Measurements from ENCODE around the gene NAPG. TPM values are rescaled to one million over a fixed set of nuclear protein-coding genes. Genes with fewer than 3 reads are reported as not detected.

Gene NAPG
- total and polyA plus RNA-seq, 10 of the 15 experiments (the other 5 are each of a cell fraction or from before 2014, with no cell fraction given) = 20.5 to 34.8 (median 24.0) TPM

- TF ChIP-seq MLLT1 (IDR thresholded peaks at IDR 0.05) = no peak
- no peak for TF ChIP-seq POU2F2 (IDR thresholded peaks at IDR 0.05; ENCODE audit: borderline replicate concordance, low read depth, low read length)
- TF ChIP-seq DPF2 (IDR thresholded peaks at IDR 0.05) = no peak
- no peak for TF ChIP-seq CREM (IDR thresholded peaks at IDR 0.05; ENCODE audit: low read depth)
- no peak for TF ChIP-seq PAX5 (IDR thresholded peaks at IDR 0.05; ENCODE audit: borderline replicate concordance, low read depth, low read length)
- TF ChIP-seq CBFB (IDR thresholded peaks at IDR 0.05; ENCODE audit: low read depth) = no peak
- no peak for TF ChIP-seq ESRRA (IDR thresholded peaks at IDR 0.05; ENCODE audit: low read length)
Measured at GRCh38 chr18:10523544-10523943, 2.3 kb upstream of the NAPG start (continued).

GRCh38 chr18:10524507-10525370 lies 1.1 kb upstream of the NAPG start:
- Histone ChIP-seq H3K27me3 (replicated peaks in 1 of 2; ENCODE audit: control insufficient read depth in 2 of 2, insufficient read depth in 2 of 2, low read length in 1 of 2) (no peaks in the 10 kb centered on the region), H3K9me3 (replicated peaks; ENCODE audit: control insufficient read depth, insufficient read depth, low read length) (no peaks in the 10 kb centered on the region), H2AFZ (ENCODE audit: control insufficient read depth, low read depth, low read length) (peak overlapping the region; percentile 85), H3K36me3 (ENCODE audit: control insufficient read depth in 2 of 2, insufficient read depth in 2 of 2, low read length in 1 of 2) (no peaks in the 10 kb centered on the region), H4K20me1 (ENCODE audit: control insufficient read depth, insufficient read depth) (no peaks in the 10 kb centered on the region), H3K9ac (ENCODE audit: control insufficient read depth, insufficient read depth, low read length) (no peak overlapping the region), H3K79me2 (ENCODE audit: control insufficient read depth, insufficient read depth, low read length) (peaks cover 37% of the 10 kb centered on the region), H3K4me1 (ENCODE audit: control insufficient read depth, insufficient read depth, low read length) (peaks cover 10% of the 10 kb centered on the region), H3K27ac (ENCODE audit: control insufficient read depth, insufficient read depth) (no peak overlapping the region), H3K4me3 (peak overlapping the region; percentile 97; the same call in 1 of the 2 replicates), H3K4me2 (ENCODE audit: control insufficient read depth, insufficient read depth) (peak overlapping the region; percentile 82)
- ChIA-PET CTCF (interaction anchor here (1.4 to 1.6 kb wide), 4 partner anchors 13 to 628 kb away, joined by 3 to 7 read pairs (median 4); no protein-coding TSS in a partner anchor), POLR2A (interaction anchor here (0.6 kb wide), 2 partner anchors 42 to 44 kb away, joined by 3 read pairs; no protein-coding TSS in a partner anchor), RAD21 (ENCODE audit: unreplicated experiment) (interaction anchor here (1.0 to 1.9 kb wide), 5 partner anchors 10 to 629 kb away, joined by 3 to 7 read pairs (median 4); no protein-coding TSS in a partner anchor), SMC1A (ENCODE audit: uncharacterized antibody, unreplicated experiment) (interaction anchor here (1.4 to 1.6 kb wide), 3 partner anchors 42 to 611 kb away, joined by 3 to 9 read pairs (median 5); partner anchors contain the start of gene VAPA)
- 74% methylated on average over 11 of the region's 11 CpGs for WGBS (ENCODE audit: insufficient coverage, insufficient replicate concordance, low lambda C conversion rate, missing lambda C conversion rate)
- ATAC-seq (no peak), DNase-seq (ENCODE audit: low read depth, low spot score) (no peak), FAIRE-seq (no peak)
- BruUV-seq (replicated peaks) = no TSS peak
- in situ Hi-C loops (cut with MboI) = loop anchor here (5.0 kb wide), 1 partner anchor 552 kb away; no protein-coding TSS in a partner anchor
- intact Hi-C loops (cut with micrococcal nuclease; ENCODE audit: unreplicated experiment) = no loop called here
- TF ChIP-seq MYB (IDR thresholded peaks at IDR 0.05; ENCODE audit: borderline replicate concordance, low read depth, low read length) (no peak), E2F4 (IDR thresholded peaks at IDR 0.05; ENCODE audit: low read depth, low read length) (no peak), IKZF1 (conservative IDR thresholded peaks at IDR 0.05) (peak; percentile 23), IKZF2 (IDR thresholded peaks at IDR 0.05) (peak; percentile 92), HDGF (IDR thresholded peaks at IDR 0.05) (no peak), SIN3A (IDR thresholded peaks at IDR 0.05; ENCODE audit: low read depth, low read length) (no peak), POLR2A (IDR thresholded peaks at IDR 0.05; ENCODE audit: low read depth, low read length) (no peak), GATAD2B (conservative IDR thresholded peaks at IDR 0.05; ENCODE audit: low read depth) (0 out of 2 replicates have a peak, but pooled peaks have one; percentile 6), RELB (IDR thresholded peaks at IDR 0.05; ENCODE audit: low read depth) (peak; percentile 81), BMI1 (IDR thresholded peaks at IDR 0.05; ENCODE audit: borderline replicate concordance) (no peak), YBX1 (IDR thresholded peaks at IDR 0.05) (no peak)

All from GM12878 (cell line).